GM19324 (cell line): Measurements from ENCODE around the gene REP15.
"Not testable (repeated sequence)": the region's sequence is repeated elsewhere in the genome, so short reads cannot be mapped to it uniquely, and the experiment has no call there.

Experiments
- ATAC-seq: cut with Tn5 transposase; IDR thresholded peaks from one replicate; pipeline ENCODE4 v1.9.1; 2021; ENCODE audit warnings: mild to moderate bottlenecking, moderate library complexity; ENCODE audit not compliant: unreplicated experiment, low FRiP score

Gene REP15

DNA sequence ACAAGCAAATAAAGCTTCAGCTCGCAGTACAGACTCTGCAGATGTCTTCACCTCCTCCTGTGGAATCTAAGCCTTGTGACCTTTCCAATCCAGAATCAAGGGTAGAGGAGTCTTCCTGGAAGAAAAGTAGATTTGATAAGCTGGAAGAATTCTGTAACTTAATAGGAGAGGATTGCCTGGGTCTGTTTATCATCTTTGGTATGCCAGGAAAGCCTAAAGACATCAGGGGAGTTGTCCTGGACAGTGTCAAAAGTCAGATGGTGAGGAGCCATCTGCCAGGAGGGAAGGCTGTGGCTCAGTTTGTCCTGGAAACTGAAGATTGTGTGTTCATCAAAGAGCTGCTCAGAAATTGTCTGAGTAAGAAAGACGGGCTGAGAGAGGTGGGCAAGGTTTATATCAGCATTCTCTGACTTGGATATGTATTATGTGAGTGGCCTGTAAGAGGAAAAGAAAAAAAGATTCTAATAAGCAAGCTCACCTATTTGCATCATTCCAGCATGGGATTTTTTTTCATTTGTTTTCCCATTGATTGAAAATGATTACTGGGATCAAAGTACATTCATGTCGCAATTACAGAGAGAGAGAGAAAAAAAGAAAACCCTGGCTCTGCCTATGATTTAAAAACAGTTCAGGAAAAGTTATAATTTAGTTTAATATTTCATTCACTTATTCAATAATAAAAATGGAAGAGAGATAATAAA is 767 bp downstream of the REP15 start:
- no peak for ATAC-seq

DNA sequence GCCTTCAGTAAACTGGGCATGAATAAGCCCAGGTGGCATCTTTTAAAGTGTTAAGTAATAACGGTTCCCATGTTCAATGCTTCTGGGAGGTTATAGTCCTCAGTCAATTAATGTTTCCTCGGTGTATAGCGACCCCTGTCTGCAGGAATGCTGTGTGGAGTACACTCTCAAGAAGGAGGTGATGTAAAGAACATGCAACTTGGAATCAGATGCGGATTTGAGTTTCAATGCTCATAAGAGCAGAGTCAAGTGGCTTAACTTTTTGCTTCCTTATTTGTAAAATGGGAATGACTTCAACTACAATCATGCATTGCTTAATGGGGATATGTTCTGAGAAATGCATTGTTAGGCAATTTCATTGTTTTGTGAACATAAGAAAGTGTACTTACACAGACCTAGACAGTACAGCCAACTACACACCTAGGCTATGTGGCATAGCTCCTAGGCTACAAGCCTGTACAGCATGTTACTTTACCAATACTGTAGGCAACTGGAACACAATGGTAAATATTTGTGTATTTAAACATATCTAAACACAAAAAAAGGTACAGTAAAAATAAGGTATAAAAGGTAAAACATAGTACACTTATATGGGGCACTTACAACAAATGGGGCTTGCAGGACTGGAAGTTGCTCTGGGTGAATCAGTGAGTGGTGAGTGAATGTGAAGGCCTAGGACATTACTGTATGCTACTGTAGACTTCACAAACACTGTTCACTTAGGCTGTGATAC is 7.6 kb downstream of the REP15 start:
- ATAC-seq, result peak; percentile 85

DNA sequence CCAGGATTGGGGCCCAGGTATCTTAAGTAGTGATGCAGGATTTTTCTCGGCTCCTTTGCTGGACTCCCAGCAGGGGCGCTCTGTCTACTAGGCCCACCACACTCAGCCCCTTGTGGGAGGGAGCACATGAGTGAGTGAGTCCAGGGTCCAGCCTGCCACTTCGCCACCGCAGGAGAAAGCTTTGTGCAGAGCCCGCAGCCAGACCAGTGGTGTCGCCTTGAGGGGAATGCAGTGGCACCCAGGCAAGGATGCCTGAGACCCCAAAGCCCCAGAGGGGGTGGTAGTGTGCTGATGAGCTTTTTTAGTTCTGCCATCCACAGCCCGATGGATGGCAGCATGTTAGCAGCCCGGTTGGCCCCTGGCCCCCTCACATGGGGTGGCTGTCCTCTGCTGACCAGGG is 9.0 kb downstream of the REP15 start:
- ATAC-seq, result no peak

DNA sequence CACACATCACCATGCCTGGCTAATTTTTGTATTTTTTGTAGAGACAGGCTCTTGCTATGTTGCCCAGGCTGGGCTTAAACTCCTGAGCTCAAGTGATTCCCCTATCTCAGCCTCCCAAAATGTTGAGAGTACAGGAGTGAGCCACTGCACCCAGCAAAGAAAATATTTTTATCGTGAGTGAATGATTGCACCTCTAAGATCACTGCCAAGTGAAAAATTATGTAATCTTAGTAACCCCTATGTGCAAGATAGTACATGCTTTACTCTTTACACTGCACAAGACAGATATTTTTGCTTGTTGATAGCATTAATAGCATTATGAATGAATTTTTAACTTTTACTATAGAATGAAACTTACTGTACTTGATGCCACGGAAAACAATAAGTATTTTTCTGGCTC is 11.0 kb downstream of the REP15 start:
- ATAC-seq, result no peak

DNA sequence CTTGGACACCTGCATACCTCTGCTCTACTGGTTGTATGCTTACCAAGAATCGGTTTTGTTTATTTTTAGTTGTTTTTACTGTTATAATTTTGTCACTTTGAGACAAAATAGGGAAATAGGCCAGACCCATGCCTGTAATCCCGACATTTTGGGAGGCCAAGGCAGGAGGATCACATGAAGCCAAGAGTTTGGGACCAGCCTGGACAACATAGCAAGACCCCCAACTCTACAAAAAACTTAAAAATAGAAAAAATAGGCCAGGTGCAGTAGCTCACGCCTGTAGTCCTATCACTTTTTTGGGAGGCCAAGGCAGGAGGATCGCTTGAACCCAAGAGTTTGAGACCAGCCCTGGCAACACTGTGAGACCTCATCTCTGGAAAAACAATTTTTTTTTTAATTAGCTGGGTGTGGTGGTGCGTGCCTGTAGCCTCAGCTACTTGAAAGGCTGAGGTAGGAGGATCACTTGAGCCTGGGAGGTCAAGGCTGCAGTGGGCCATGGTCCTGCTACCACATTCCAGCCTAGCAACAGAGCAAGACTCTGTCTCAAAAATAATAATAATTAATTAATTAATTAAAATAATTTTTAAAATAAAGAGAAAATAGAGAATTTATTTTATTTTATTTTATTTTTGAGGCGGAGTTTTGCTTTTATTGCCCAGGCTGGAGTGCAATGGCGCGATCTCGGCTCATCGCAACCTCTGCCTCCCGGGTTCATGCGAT is 13.1 kb downstream of the REP15 start:
- ATAC-seq, result no peak

DNA sequence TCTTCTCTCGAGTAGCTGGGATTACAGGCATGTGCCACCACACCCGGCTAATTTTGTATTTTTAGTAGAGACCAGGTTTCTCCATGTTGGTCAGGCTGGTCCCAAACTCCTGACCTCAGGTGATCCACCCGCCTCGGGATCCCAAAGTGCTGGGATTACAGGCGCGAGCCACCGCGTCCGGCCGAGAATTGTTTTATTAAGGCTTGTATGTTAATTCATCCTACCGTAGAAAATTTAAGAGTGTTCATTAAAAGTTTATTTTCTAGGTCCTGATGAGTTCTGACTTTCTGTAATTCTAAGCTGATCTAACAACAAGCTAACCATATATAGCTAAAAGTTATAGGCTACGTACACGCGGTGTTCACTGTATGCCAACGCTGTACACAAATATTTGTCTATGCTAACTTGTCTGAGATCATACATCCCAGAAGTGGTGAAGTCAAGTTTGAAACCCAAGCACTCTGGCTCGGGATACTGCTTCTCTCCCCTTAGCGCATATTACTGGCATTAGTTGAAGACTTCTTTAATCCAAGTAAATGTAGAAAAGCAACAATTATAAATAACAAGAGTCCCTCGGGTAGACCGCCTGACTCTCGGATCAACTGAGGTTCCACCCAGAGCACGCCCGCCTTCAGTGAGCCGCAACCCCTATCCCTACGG is 13.8 kb downstream of the REP15 start:
- ATAC-seq, result peak; percentile 38

DNA sequence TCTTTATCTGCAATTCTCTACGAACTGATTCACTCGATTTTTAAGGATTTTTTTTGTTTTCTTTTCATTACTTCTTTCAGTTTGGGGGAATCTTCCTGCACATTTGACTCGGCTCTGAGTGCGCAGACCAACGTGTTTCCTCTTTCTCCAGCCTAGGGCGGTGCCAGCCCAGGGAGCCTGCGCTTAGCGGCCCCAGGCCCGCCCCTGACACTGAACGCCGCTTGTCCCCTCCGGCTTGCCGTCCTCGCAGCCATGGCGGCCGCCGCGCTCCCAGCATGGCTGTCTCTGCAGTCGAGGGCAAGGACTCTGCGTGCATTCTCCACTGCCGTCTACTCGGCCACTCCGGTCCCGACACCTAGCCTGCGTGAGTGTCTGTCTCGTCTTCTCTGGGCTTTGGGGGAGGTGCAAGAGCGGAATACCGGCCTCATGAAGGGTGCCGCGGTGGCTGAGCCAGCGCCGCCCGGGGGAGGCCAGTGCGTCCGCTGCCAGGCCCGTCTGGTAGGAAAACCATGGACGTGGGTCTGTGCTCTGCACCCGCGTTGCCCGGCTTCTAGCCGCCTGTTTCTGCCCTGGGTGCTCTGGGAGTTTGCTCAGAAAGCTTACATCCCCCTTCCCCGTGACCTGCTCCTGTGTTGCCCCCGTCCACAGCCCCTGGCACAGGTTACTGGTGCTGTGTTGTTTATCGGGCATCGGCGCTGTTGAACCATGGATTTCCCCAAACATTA is 14.5 kb downstream of the REP15 start, which contains the start of gene MRPS35:
Gene MRPS35 (plus strand): TSS at position 241 of the 725 bp plus-strand sequence. CDS start 12 bp downstream, at position 253.
- peak; percentile 97 for ATAC-seq

DNA sequence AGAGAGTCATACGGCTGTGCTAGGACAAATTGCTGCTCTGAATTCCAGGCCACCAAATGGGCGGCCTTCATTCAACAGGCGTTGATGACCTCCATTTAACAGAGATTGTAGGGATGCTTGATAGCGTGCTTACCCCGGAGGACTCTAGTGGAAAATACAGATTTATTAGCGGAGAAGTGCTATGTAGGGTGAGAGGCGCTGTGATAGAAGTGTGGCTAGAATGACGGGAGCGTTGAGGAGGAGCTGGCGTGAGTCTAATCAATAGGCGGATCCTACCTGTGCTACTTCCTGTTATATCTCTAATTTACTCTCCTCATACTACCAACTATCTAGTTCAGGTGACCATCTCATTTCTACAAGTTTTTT is 15.1 kb downstream of the REP15 start:
- no peak for ATAC-seq

DNA sequence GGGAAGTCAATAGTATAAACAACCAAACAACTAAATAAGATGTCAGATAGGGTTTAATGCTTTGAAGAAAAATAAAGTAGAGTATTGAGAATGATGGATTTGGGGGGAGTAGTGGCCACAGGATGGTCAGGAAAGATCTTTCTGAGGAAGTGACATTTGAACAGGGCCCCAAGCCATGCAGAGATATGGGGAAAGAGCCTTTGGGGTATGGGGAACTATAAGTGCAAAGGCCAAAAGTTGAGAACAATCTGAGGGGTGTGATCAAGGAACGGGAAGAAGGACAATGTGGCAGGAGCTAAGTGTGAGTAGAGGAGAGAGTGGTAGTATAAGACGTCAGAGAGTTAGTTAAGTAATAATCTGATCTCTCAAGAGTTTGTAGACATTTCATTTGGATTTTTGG is 15.7 kb downstream of the REP15 start:
- no peak for ATAC-seq

DNA sequence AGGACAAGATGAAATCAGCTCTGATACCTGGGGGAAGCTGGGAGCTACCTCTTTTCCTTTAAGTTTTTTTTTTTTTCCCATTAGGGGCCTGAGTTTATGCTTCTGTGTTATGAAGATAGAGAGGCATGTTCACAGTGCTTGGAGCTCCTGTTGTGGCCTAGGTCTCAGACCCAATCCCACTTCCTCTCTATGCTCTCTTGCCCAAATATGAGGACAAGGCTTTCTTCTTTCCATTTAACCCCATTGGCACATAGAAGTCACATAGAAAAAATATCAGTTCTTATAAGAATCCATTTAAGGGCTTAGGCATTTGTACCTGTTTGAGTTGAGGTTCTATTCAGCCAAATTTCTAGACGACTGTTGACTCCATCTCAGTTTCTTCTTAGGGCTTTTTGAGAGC is 27.0 kb downstream of the REP15 start:
- ATAC-seq, result no peak

DNA sequence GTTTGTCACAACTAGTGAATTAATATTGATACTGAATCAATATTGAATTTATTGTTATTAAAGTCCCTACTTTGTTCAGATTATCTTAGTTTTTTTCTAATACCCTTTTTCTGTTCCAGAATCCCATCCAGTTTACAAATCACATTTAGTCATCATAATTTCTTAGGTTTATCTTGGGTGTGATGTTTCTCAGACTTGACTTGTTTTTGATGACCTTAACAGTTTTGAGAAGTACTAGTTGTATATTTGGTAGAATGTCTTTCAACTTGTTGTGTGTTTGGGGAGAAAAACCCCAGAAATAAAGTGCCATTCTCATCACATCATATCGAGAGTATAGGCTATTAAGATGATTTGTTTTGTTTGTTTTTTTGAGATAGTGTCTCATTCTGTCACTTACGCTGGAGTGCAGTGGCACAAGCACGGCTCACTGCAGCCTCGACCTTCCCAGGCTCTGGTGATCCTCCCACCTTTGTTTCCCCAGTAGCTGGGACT is 33.9 kb downstream of the REP15 start:
- ATAC-seq, result no peak

DNA sequence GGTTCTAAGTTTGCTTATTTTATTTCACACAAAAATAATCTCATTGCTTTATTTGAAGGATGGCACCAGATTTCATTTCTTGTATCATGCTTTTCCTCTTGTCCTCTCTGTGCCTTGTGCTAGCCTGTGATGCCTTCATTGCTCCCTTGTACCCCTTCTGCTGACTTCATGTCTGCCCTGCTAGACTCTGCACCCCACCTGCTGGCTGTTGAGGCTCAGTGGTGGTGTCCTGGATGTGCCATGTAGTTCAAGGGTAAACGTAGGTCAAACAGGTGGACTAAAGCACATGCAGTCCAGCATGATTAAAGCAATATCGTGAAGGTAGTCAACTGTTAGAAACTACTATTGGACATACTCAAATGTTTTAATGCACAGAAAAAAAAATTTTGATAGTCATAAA is 36.0 kb downstream of the REP15 start:
- no peak for ATAC-seq

DNA sequence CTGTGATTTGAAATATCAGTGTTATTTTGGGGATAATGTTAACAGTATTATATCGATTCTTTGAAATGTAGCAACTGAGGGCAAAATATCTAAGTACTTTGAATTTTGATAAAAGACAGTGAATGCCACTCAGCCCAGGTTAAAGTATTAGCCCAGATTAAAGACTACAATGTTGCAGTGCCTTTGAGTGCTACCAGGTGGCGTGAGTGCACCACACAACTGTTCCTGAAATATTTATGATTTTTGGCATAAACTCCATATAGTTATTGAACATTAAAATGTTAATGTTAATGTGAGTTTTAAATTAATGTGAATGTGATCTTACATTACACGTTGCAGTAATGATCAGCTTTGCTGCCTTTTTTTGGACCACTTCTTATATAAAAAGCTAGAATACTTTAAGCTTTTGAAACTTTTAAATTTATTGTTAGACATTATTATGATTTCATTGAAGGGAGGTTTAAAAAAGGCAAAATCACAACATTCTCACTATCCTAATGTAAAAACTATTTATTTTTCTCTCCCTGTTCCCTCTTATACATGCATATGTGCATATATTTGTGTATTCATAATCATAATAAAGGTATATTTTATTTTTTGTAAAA is 36.9 kb downstream of the REP15 start:
- no peak for ATAC-seq

DNA sequence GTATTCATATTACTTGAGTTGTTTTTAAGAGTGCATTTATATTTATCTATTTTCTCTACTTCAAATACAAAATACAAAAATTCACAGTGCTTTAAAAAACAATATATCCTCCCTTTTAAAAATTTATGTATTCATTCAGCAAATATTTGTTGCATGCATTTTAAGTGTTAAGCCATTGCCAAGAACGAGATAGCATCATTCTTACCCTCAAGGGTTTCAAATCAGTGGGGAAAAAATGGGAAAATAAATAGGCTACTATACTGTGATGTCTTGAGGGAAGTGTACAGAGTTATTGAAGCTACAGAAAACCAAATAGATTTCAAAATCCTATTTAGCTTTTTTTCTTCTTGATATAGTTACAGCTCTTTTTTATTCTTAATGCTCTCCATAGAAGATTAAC is 37.5 kb downstream of the REP15 start:
- no peak for ATAC-seq

DNA sequence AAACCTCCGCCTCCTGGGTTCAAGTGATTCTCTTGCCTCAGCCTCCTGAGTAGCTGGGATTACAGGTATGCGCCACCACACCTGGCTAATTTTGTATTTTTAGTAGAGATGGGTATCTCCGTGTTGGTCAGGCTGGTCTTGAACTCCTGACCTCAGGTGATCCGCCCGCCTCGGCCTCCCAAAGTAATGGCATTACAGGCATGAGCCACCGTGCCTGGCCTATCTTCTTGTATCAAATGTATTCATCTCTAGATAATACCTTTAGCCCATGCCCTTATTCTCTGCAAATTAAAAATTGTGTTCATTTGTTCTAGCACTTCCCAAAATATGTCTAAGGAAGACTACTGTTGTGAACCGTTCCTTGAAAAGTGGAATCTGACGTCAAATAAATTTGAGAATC is 38.1 kb downstream of the REP15 start:
- not testable (repeated sequence) for ATAC-seq

DNA sequence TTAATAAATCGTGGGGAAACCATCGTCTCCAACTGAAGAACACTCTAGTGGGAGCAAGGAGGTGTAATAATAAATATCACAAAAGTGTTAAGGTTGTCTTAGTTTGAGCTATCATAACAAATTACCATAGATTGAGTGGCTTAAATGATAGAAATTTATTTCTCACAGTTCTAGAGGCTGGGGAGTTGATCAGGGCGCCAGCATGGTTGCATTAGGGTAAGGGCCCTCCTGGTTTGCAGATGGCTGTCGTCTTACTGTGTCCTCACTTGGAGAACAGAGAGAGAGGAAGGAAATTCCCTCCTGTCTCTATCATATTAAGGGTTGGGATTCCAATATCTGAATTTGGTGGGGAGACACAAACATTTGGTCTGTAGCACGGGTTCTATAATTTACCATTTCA is 47.4 kb downstream of the REP15 start:
- ATAC-seq, result no peak

DNA sequence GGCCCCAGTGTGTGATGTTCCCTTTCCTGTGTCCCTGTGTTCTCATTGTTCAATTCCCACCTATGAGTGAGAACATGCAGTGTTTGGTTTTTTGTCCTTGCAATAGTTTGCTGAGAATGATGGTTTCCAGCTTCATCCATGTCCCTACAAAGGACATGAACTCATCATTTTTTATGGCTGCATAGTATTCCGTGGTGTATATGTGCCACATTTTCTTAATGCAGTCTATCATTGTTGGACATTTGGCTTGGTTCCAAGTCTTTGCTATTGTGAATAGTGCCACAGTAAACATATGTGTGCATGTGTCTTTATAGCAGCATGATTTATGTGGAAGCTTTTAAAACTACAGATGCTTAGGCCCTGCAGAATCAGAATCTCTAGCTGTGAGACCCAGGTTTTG is 49.5 kb downstream of the REP15 start:
- ATAC-seq, result not testable (repeated sequence)
